RWPE2 (cell line): ENCODE data around the gene HDAC3.

Source experiments
- ATAC-seq: fragments of 200-7000 bp; cut with Tn5 transposase; 3 replicates; pipeline ENCODE4 v1.9.1; 2021; ENCODE audit warnings: low read depth
- DNase-seq: peaks from one replicate; pipeline ENCODE4 v3.0.0-alpha.2; 2020; ENCODE audit warnings: low spot score
- H3K27ac ChIP-seq: fragments of 450-650 bp; 2 replicates; pipeline ENCODE4 v1.5.1; 2017; ENCODE audit warnings: mild to moderate bottlenecking; ENCODE audit not compliant: poor library complexity, severe bottlenecking
- H3K27me3 ChIP-seq: fragments of 250-450 bp; sonication (Bioruptor Pico); 2 replicates; pipeline ENCODE4 v1.5.1; 2021; ENCODE audit warnings: mild to moderate bottlenecking, moderate library complexity; ENCODE audit not compliant: insufficient read depth, poor library complexity, severe bottlenecking
- H3K36me3 ChIP-seq: fragments of 250-450 bp; sonication (Bioruptor Pico); 2 replicates; pipeline ENCODE4 v1.5.1; 2020; ENCODE audit warnings: low read depth, mild to moderate bottlenecking, moderate library complexity
- H3K4me1 ChIP-seq: fragments of 250-450 bp; sonication (Bioruptor Pico); 2 replicates; pipeline ENCODE4 v1.5.1; 2021; ENCODE audit warnings: mild to moderate bottlenecking, moderate library complexity; ENCODE audit not compliant: insufficient read depth, poor library complexity, severe bottlenecking
- H3K4me3 ChIP-seq: fragments of 250-450 bp; sonication (Bioruptor Pico); 2 replicates; pipeline ENCODE4 v1.5.1; 2021; ENCODE audit warnings: mild to moderate bottlenecking, moderate library complexity; ENCODE audit not compliant: severe bottlenecking
- H3K9me3 ChIP-seq: fragments of 250-450 bp; sonication (Bioruptor Pico); 2 replicates; pipeline ENCODE4 v1.5.1; 2021; ENCODE audit warnings: mild to moderate bottlenecking, moderate library complexity; ENCODE audit not compliant: severe bottlenecking
- TF ChIP-seq, protein P1 (sequence below): fragments of 450-650 bp; IDR thresholded peaks from one replicate; pipeline ENCODE4 v1.5.1; 2017; ENCODE audit warnings: mild to moderate bottlenecking, moderate library complexity; ENCODE audit not compliant: poor library complexity, severe bottlenecking

The HDAC3 gene

DNA sequence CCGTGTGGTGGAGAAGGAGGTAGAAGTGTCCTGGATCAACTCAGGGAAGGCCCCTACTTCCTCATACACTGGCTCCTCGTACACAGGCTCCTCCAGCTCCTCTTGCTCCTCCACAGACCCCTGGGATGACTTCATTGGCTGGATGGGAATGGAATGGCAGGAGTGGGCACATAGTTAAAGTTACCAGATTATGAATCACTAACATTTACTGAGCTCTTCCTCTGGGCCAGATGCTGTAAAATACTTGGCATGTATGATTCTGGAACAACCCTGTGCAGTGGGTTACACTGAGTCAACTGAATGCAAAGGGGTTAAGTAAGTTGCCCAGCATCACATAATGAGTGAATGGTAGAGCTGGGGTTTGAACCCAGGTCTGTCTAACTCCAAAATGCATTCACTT lies 17.6 kb upstream of the HDAC3 start:
- H3K27me3 ChIP-seq = no peaks in the 10 kb centered on the region
- peaks cover 18% of the 10 kb centered on the region for H3K36me3 ChIP-seq
- H3K27ac ChIP-seq = no peak overlapping the region
- DNase-seq (no peak), ATAC-seq (no peak; the same call in 2 of the 3 replicates)
- H3K4me3 ChIP-seq = no peak overlapping the region
- no peaks in the 10 kb centered on the region for H3K9me3 ChIP-seq
- H3K4me1 ChIP-seq = no peaks in the 10 kb centered on the region
- TF ChIP-seq, protein P1, sequence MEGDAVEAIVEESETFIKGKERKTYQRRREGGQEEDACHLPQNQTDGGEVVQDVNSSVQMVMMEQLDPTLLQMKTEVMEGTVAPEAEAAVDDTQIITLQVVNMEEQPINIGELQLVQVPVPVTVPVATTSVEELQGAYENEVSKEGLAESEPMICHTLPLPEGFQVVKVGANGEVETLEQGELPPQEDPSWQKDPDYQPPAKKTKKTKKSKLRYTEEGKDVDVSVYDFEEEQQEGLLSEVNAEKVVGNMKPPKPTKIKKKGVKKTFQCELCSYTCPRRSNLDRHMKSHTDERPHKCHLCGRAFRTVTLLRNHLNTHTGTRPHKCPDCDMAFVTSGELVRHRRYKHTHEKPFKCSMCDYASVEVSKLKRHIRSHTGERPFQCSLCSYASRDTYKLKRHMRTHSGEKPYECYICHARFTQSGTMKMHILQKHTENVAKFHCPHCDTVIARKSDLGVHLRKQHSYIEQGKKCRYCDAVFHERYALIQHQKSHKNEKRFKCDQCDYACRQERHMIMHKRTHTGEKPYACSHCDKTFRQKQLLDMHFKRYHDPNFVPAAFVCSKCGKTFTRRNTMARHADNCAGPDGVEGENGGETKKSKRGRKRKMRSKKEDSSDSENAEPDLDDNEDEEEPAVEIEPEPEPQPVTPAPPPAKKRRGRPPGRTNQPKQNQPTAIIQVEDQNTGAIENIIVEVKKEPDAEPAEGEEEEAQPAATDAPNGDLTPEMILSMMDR = no peak

DNA sequence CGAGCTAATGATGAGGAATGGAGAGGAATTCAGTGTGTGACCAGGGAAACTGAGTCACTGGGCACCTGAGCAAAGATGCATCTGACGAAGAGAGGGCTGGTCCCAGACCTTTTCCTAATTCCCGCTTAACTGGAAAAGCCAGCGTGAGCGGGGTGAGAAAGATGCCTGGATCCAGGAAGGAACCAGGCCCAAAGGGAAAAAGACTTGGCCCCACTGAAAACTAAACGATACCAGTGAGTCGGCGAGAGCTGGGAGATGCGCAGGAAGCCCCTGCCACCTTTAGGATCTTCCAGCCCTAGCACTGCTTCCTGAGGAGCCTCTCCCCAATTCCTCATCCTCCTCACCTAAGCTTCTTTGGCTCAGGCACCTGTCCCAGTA lies 15.1 kb upstream of the HDAC3 start:
- H3K9me3 ChIP-seq = no peaks in the 10 kb centered on the region
- peak overlapping the region; percentile 72 for H3K4me3 ChIP-seq
- H3K4me1 ChIP-seq = no peaks in the 10 kb centered on the region
- no peak for DNase-seq
- TF ChIP-seq, protein P1 = no peak
- peaks cover 5% of the 10 kb centered on the region for H3K36me3 ChIP-seq
- ATAC-seq = no peak
- no peaks in the 10 kb centered on the region for H3K27me3 ChIP-seq
- H3K27ac ChIP-seq = no peak overlapping the region

DNA sequence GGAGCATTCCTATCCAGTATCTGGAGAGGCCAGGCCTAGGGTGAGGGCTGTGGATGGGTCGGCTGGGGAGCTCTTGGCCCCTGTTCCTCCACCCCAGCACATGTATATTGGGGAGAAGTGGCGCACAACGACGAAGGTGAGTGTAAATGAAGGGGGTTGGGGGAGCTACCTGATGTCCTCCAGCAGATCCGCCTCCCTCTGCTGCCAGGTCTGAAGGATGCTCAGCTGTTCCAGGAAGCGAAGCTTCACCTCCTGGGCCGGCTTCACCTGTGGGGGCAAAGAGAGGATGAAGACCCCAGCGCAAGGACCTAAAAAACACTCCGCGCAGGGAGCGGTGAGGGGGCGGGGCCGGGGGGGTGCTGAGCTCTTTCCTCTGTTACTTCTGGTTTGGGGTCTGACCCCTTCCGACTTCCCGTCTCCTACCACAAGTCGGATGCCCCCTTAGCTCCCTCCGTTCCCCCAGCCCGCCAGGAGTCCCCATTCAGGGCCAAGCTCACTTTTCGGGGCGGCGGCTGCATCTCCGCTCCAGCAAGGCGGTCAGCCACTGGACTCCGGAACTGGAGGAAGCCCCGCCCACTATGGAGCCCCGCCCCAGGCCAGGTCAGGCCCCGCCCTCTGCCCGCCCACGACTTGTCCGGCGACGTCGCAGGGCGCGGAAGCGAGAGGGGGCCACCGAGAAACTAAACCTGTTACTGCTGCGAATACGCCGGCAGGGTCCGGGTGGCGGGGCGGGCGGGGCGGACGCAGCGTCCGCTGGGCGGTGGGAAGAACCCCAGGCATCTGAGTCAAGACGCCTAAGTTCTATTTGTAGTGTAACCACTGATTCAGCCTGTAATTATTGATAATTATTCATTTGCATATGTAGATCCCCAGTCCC lies 14.4 kb upstream of the HDAC3 start, which contains the start of gene FCHSD1:
Gene FCHSD1, minus strand, starts transcription at position 568 of the 877 bp plus-strand sequence. Its CDS starts 50 bp downstream, at position 518.
- H3K27ac ChIP-seq = no peak within 1 kb of the TSS
- H3K4me3 ChIP-seq = peak within 1 kb of the TSS; percentile 72
- H3K36me3 ChIP-seq = peaks cover 4% of the 10 kb centered on the region
- no peaks in the 10 kb centered on the region for H3K9me3 ChIP-seq
- DNase-seq = no peak
- H3K4me1 ChIP-seq = no peaks in the 10 kb centered on the region
- peak; percentile 86 for ATAC-seq
- TF ChIP-seq, protein P1 = peak; percentile 12
- H3K27me3 ChIP-seq = no peaks in the 10 kb centered on the region

DNA sequence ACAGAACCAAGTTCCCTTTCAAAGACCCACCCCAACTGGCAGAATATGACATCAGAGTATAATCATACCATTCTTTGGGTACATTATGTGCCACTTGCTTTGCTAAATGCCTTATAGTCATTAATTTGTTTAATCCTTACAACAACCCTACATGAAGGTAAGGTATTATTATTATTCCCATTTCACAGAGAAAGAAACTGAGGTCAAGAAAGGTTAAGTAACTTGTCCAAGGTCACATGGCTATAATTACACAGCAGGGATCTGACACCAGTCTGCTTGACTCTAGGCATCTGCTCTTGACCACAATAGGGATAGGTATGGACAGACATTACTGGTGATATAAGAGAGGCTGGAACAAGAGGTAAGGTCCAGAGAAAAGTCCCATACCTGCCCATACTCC lies 13.3 kb upstream of the HDAC3 start:
- H3K27ac ChIP-seq = no peak overlapping the region
- no peaks in the 10 kb centered on the region for H3K27me3 ChIP-seq
- ATAC-seq (no peak), DNase-seq (no peak)
- H3K4me1 ChIP-seq = no peaks in the 10 kb centered on the region
- peaks cover 8% of the 10 kb centered on the region for H3K36me3 ChIP-seq
- TF ChIP-seq, protein P1 = no peak
- H3K9me3 ChIP-seq = no peaks in the 10 kb centered on the region
- no peak overlapping the region for H3K4me3 ChIP-seq

DNA sequence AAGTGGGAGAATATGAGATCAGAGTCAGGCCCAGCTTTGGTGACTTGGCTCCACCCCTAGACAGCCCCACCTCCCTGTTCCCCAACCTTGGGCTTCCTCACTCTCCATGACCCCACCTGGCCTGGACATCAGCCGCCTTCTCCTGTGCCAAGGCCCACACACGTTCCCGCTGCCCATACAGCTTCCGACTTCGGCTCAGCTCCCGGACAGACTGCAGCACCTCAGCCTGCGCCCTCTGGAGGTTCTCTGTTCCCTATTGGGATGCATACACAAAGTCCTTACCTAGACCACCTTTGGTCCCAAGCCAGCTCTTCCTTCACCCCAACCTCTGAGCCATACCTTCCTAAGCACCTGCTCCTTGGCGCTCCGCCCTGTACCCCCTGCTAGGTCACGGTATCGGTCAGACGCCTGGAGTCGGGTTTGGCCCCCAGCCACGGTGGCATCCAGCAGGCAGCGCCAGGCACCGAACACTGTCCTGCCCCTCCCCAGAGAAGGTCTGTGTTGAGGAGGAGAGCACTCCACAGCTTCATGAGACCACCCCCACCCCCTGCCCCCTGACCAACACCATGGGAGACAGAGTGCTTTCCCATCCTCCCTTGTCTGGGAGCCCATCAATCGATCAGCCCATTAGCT lies 12.5 kb upstream of the HDAC3 start:
- DNase-seq = no peak
- TF ChIP-seq, protein P1 = no peak

More for the DNA sequence above, 12.5 kb upstream of the HDAC3 start:
- Histone ChIP-seq H3K36me3 (peaks cover 7% of the 10 kb centered on the region; the same call in 1 of the 2 replicates), H3K9me3 (no peaks in the 10 kb centered on the region), H3K4me3 (no peak overlapping the region), H3K4me1 (no peaks in the 10 kb centered on the region), H3K27me3 (no peaks in the 10 kb centered on the region), H3K27ac (no peak overlapping the region)
- ATAC-seq = no peak
